IMR-90 (cell line): ENCODE measurements around the gene MAGI2. TPM values are rescaled to one million over a fixed set of nuclear protein-coding genes. Genes with fewer than 3 reads are reported as not detected.

Source experiments
- ATAC-seq: fragments of 200-7000 bp; cut with Tn5 transposase; 2 replicates; pipeline ENCODE4 v1.9.1; 2020; ENCODE audit warnings: low read depth, mild to moderate bottlenecking, moderate library complexity
- BruUV-seq: library from RNA; stranded (reverse); fragments of 400-500 nt; replicated peaks from 2 replicates; lab custom pipeline; 2021; lab: Mats Ljungman, UMichigan
- CTCF ChIA-PET: fragments of 300-600 bp; formaldehyde crosslinking; extraction: SDS; loops from one replicate; lab custom pipeline; 2021; ENCODE audit warnings: antibody characterized with exemption; lab: Yijun Ruan, JAX
- POLR2A ChIA-PET: fragments of 300-600 bp; sonication (Branson Sonifier 250); formaldehyde crosslinking; loops from one replicate; lab custom pipeline; 2022; ENCODE audit warnings: antibody characterized with exemption; ENCODE audit not compliant: unreplicated experiment; lab: Charles Lee
- DNase-seq: peaks from one replicate; pipeline ENCODE4 v3.0.0; 2013
- H2AFZ ChIP-seq: replicated peaks from 2 replicates; pipeline ENCODE3; 2013; ENCODE audit warnings: low read length, mild to moderate bottlenecking; ENCODE audit not compliant: poor library complexity
- H2AK5ac ChIP-seq: 2 replicates; pipeline ENCODE4 v1.6.1; 2013; ENCODE audit warnings: low read depth, low read length, inconsistent platforms
- H2AK9ac ChIP-seq: replicated peaks from 2 replicates; pipeline ENCODE3; 2013; ENCODE audit warnings: mild to moderate bottlenecking, low read depth, low read length, moderate library complexity; ENCODE audit not compliant: poor library complexity
- H2BK120ac ChIP-seq: 2 replicates; pipeline ENCODE4 v1.6.1; 2013; ENCODE audit warnings: low read depth, low read length, inconsistent platforms
- H2BK15ac ChIP-seq: 3 replicates; pipeline ENCODE4 v1.6.1; 2013; ENCODE audit warnings: low read depth, low read length, inconsistent platforms
- H2BK20ac ChIP-seq: 2 replicates; pipeline ENCODE4 v1.6.1; 2013; ENCODE audit warnings: low read depth, mild to moderate bottlenecking, inconsistent platforms, low read length, moderate library complexity
- H2BK5ac ChIP-seq: 2 replicates; pipeline ENCODE4 v1.6.1; 2013; ENCODE audit warnings: mild to moderate bottlenecking, low read depth, low read length, inconsistent platforms; ENCODE audit not compliant: poor library complexity, severe bottlenecking
- H3K14ac ChIP-seq: replicated peaks from 2 replicates; pipeline ENCODE4 v1.6.1; 2013; ENCODE audit warnings: low read depth, low read length, inconsistent platforms
- H3K18ac ChIP-seq: 2 replicates; pipeline ENCODE4 v1.6.1; 2013; ENCODE audit warnings: low read depth, low read length, control low read depth
- H3K23ac ChIP-seq: 2 replicates; pipeline ENCODE4 v1.6.1; 2013; ENCODE audit warnings: low read depth, low read length, inconsistent platforms
- H3K27ac ChIP-seq: 2 replicates; pipeline ENCODE4 v1.5.1; 2013; ENCODE audit warnings: mild to moderate bottlenecking, control low read depth, low read length; ENCODE audit not compliant: insufficient read depth
- H3K27me3 ChIP-seq: 2 replicates; pipeline ENCODE4 v1.6.1; 2013; ENCODE audit warnings: low read length; ENCODE audit not compliant: control insufficient read depth, insufficient read depth
- H3K36me3 ChIP-seq: 2 replicates; pipeline ENCODE4 v1.6.1; 2013; ENCODE audit warnings: low read length, mixed read lengths; ENCODE audit not compliant: control insufficient read depth, insufficient read depth
- H3K4ac ChIP-seq: 2 replicates; pipeline ENCODE4 v1.6.1; 2013; ENCODE audit warnings: low read depth, low read length, inconsistent platforms
- H3K4me1 ChIP-seq: 2 replicates; pipeline ENCODE4 v1.6.1; 2013; ENCODE audit warnings: low read length, mixed read lengths; ENCODE audit not compliant: control insufficient read depth, insufficient read depth
- H3K4me2 ChIP-seq: 2 replicates; pipeline ENCODE4 v1.6.1; 2013; ENCODE audit warnings: low read depth, mild to moderate bottlenecking, control low read depth, low read length, moderate library complexity
- H3K4me3 ChIP-seq: 2 replicates; pipeline ENCODE4 v1.5.1; 2013; ENCODE audit warnings: low read depth, mild to moderate bottlenecking, control low read depth, low read length, moderate library complexity; ENCODE audit not compliant: insufficient read depth
- H3K56ac ChIP-seq: 2 replicates; pipeline ENCODE4 v1.6.1; 2013; ENCODE audit warnings: low read length, inconsistent platforms; ENCODE audit not compliant: insufficient read depth; ENCODE audit errors: extremely low read depth
- H3K79me1 ChIP-seq, 2 experiments: 2 replicates each; pipeline ENCODE4 v1.6.1; 2013; ENCODE audit warnings: low read length in 2 of 2, inconsistent platforms in 1 of 2, low read depth in 1 of 2
- H3K9ac ChIP-seq: 2 replicates; pipeline ENCODE4 v1.6.1; 2013; ENCODE audit warnings: low read depth, low read length, control low read depth
- H3K9me1 ChIP-seq: 2 replicates; pipeline ENCODE4 v1.6.1; 2013; ENCODE audit warnings: low read length, inconsistent platforms; ENCODE audit not compliant: insufficient read depth
- H3K9me3 ChIP-seq: 2 replicates; pipeline ENCODE4 v1.6.1; 2013; ENCODE audit warnings: low read length; ENCODE audit not compliant: control insufficient read depth, insufficient read depth
- H4K20me1 ChIP-seq: 2 replicates; pipeline ENCODE4 v1.6.1; 2013; ENCODE audit warnings: low read length, inconsistent platforms; ENCODE audit not compliant: insufficient read depth
- H4K5ac ChIP-seq: 2 replicates; pipeline ENCODE4 v1.6.1; 2013; ENCODE audit warnings: mild to moderate bottlenecking, low read depth, low read length, control low read depth
- H4K8ac ChIP-seq, 2 experiments: 2 replicates each; pipeline ENCODE4 v1.6.1; 2013; ENCODE audit warnings: low read depth in 2 of 2, low read length in 2 of 2, control low read depth in 1 of 2, inconsistent platforms in 1 of 2
- H4K91ac ChIP-seq: 2 replicates; pipeline ENCODE4 v1.6.1; 2013; ENCODE audit warnings: low read depth, low read length, inconsistent platforms; ENCODE audit not compliant: insufficient read depth
- BHLHE40 ChIP-seq: fragments of 150-350 bp; IDR thresholded peaks from 2 replicates; pipeline ENCODE4 v1.6.1; 2016; ENCODE audit warnings: mild to moderate bottlenecking, low read depth, low read length
- CEBPB ChIP-seq: IDR thresholded peaks from 2 replicates; pipeline ENCODE4 v1.6.1; 2012; ENCODE audit warnings: low read depth, low read length, improper control_type of control experiment
- CHD1 ChIP-seq: IDR thresholded peaks from 2 replicates; pipeline ENCODE4 v1.6.1; 2012; ENCODE audit warnings: low read depth, low read length, improper control_type of control experiment
- CTCF ChIP-seq: conservative IDR thresholded peaks from 2 replicates; pipeline ENCODE4 v1.5.1; 2012; ENCODE audit warnings: mild to moderate bottlenecking, low read depth, low read length, improper control_type of control experiment
- ELK1 ChIP-seq: fragments of 150-350 bp; IDR thresholded peaks from 2 replicates; pipeline ENCODE4 v1.6.1; 2016; ENCODE audit warnings: low read depth, mild to moderate bottlenecking, low read length, moderate library complexity, borderline replicate concordance
- MAFK ChIP-seq: IDR thresholded peaks from 2 replicates; pipeline ENCODE4 v1.6.1; 2012; ENCODE audit warnings: low read depth, low read length, improper control_type of control experiment
- MAZ ChIP-seq: IDR thresholded peaks from 2 replicates; pipeline ENCODE4 v1.6.1; 2012; ENCODE audit warnings: low read depth, mild to moderate bottlenecking, low read length, improper control_type of control experiment, moderate library complexity, borderline replicate concordance
- NFE2L2 ChIP-seq: fragments of 150-350 bp; IDR thresholded peaks from 2 replicates; pipeline ENCODE4 v1.6.1; 2016; ENCODE audit warnings: low read depth, mild to moderate bottlenecking, low read length
- POLR2A ChIP-seq: IDR thresholded peaks from 2 replicates; pipeline ENCODE4 v1.6.1; 2012; ENCODE audit warnings: mild to moderate bottlenecking, low read depth, low read length
- RAD21 ChIP-seq: IDR thresholded peaks from 2 replicates; pipeline ENCODE4 v1.6.1; 2012; ENCODE audit warnings: low read length, improper control_type of control experiment
- RFX5 ChIP-seq: IDR thresholded peaks from 2 replicates; pipeline ENCODE4 v1.8.0; 2012; ENCODE audit warnings: low read depth, mild to moderate bottlenecking, low read length, moderate library complexity
- SMC3 ChIP-seq: fragments of 150-350 bp; IDR thresholded peaks from 2 replicates; pipeline ENCODE4 v1.6.1; 2016; ENCODE audit warnings: low read depth, mild to moderate bottlenecking, antibody characterized with exemption, low read length, moderate library complexity
- WGBS, 2 experiments: methylation state at CpG; one replicate each; pipeline versions ENCODE4 v1.1.5 to v1.1.7; 2013; ENCODE audit warnings: missing lambda C conversion rate in 2 of 2; ENCODE audit not compliant: insufficient read length in 1 of 2; ENCODE audit errors: extremely low coverage in 2 of 2; 5-methylcytosine and 5-hydroxymethylcytosine counted together
- dilution Hi-C: fragments of 300-500 bp; cut with HindIII; formaldehyde crosslinking; loops from one replicate; pipeline ENCODE4 v1.14.3; 2018; ENCODE audit warnings: low sequenced_read_pairs; ENCODE audit not compliant: unreplicated experiment
- in situ Hi-C: fragments of 300-500 bp; cut with MboI; formaldehyde crosslinking; loops from 3 replicates; pipeline ENCODE4 v1.14.3; 2019; ENCODE audit warnings: low sequenced_read_pairs, inconsistent platforms, mixed read lengths
- intact Hi-C: fragments of 100-400 bp; cut with micrococcal nuclease; formaldehyde crosslinking; loops from 2 replicates; pipeline ENCODE4 v1.10.0; 2022
- polyA plus RNA-seq, 3 experiments: library from polyadenylated mRNA; depleted of rRNA; stranded (reverse); fragments of >200 nt; gene quantifications; 2 replicates each; pipeline ENCODE4 v1.2.3, GENCODE V29; 2012; ENCODE audit warnings: low replicate concordance in 1 of 3
- total RNA-seq: library from RNA; depleted of rRNA; stranded (reverse); fragments of >200 nt; gene quantifications from 2 replicates; pipeline ENCODE4 v1.2.3, GENCODE V29; 2012
- TF ChIP-seq, protein P1 (sequence below): fragments of 150-350 bp; IDR thresholded peaks from 2 replicates; pipeline ENCODE4 v1.6.1; 2017; ENCODE audit warnings: mild to moderate bottlenecking, antibody characterized with exemption, low read length, low read depth

Gene MAGI2
- total and polyA plus RNA-seq, 2 of the 4 experiments (the other 2 are of a cell fraction): 2.5 to 17.9 TPM

DNA sequence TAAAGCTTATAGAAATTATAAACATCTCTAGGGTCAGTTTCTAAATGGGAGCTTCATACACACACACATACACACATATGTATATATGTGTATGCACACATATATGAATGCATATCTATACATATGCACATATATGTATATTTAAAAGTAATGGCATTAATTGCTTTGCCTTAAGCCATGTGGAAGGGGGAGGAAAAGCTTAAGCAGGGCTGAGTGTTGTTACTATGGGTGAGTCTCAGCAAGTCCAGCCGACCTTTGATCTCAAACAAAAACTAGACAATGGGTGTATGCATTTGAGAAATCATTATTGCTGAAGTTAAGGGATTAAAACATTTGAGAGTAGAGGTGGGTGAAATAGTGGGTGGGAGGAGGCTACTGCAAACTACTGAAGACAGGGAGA is 546.7 kb downstream of the MAGI2 start:
- Histone ChIP-seq H3K27ac (no peak overlapping the region), H3K4ac (no peak overlapping the region), H3K79me1 (no peaks in the 10 kb centered on the region), H2BK120ac (no peak overlapping the region), H3K56ac (no peak overlapping the region), H2BK15ac (no peak overlapping the region), H4K8ac (no peak overlapping the region), H3K4me2 (no peak overlapping the region), H3K23ac (no peak overlapping the region), H2BK5ac (no peak overlapping the region), H2AK5ac (no peak overlapping the region), H4K5ac (no peak overlapping the region), H3K9me3 (0 out of 2 replicates have a peak, but pooled peaks cover 2% of the 10 kb centered on the region), H3K4me3 (no peak overlapping the region), H3K18ac (no peak overlapping the region), H2AK9ac (no peak overlapping the region), H3K14ac (no peak overlapping the region), H3K36me3 (no peaks in the 10 kb centered on the region), H3K9me1 (no peaks in the 10 kb centered on the region), H4K91ac (no peak overlapping the region), H4K20me1 (no peaks in the 10 kb centered on the region), H2AFZ (no peak overlapping the region), H3K4me1 (no peaks in the 10 kb centered on the region), H3K27me3 (no peaks in the 10 kb centered on the region), H3K9ac (no peak overlapping the region), H2BK20ac (no peak overlapping the region)
- no peak for ATAC-seq
- POLR2A ChIA-PET: no interaction called here
- WGBS, 2 experiments: 100% methylated on average over 1 of the region's 1 CpG; no CpG with 5 or more reads in 1 of the 2 experiments
- CTCF ChIA-PET: no interaction called here
- TF ChIP-seq NFE2L2 (no peak), BHLHE40 (no peak), CTCF (no peak), CEBPB (no peak), RAD21 (no peak), SMC3 (no peak), ELK1 (no peak), CHD1 (no peak), RFX5 (no peak), MAZ (no peak), MAFK (no peak), POLR2A (no peak)
- TF ChIP-seq, protein P1, sequence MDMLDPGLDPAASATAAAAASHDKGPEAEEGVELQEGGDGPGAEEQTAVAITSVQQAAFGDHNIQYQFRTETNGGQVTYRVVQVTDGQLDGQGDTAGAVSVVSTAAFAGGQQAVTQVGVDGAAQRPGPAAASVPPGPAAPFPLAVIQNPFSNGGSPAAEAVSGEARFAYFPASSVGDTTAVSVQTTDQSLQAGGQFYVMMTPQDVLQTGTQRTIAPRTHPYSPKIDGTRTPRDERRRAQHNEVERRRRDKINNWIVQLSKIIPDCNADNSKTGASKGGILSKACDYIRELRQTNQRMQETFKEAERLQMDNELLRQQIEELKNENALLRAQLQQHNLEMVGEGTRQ: no peak
- dilution Hi-C loops: no loop called here
- in situ Hi-C loops: no loop called here
- DNase-seq: no peak
- no TSS peak for BruUV-seq
- intact Hi-C loops: no loop called here
